Stimulated activated naive CD8-positive, alpha-beta T cell treated with anti-CD3 and anti-CD28 coated beads, Interleukin-15, Interleukin-2, amounts not matched to agents 100 ng/mL and 50 ng/mL, for 24 hours (primary cell): ENCODE results near the gene ZBTB4.
"Not testable (repeated sequence)": the region's sequence is repeated elsewhere in the genome, so short reads cannot be mapped to it uniquely, and the experiment has no call there.

ENCODE experiments used
- H3K27ac Mint-ChIP-seq: one replicate; pipeline ENCODE4 v1.8.0; 2021; ENCODE audit warnings: mild to moderate bottlenecking, mixed read lengths
- H3K27me3 Mint-ChIP-seq: one replicate; pipeline ENCODE4 v1.8.0; 2021; ENCODE audit warnings: mixed read lengths
- H3K36me3 Mint-ChIP-seq: one replicate; pipeline ENCODE4 v1.8.0; 2021; ENCODE audit warnings: low read depth, mixed read lengths
- H3K4me1 Mint-ChIP-seq: one replicate; pipeline ENCODE4 v1.8.0; 2021; ENCODE audit warnings: low read depth, mixed read lengths
- H3K4me3 Mint-ChIP-seq: one replicate; pipeline ENCODE4 v1.8.0; 2021; ENCODE audit warnings: mild to moderate bottlenecking, mixed read lengths
- H3K9me3 Mint-ChIP-seq: one replicate; pipeline ENCODE4 v1.8.0; 2021; ENCODE audit warnings: mixed read lengths

Gene ZBTB4

GRCh38 chr17:7482742-7483088 lies 3.3 kb upstream of the ZBTB4 start:
- peaks cover 27% of the 10 kb centered on the region for H3K36me3 Mint-ChIP-seq
- peak overlapping the region; percentile 98 for H3K4me3 Mint-ChIP-seq
- H3K27ac Mint-ChIP-seq, result peak overlapping the region; percentile 100
- H3K9me3 Mint-ChIP-seq, H3K27me3 Mint-ChIP-seq: not testable (repeated sequence)
- H3K4me1 Mint-ChIP-seq, result peaks cover 78% of the 10 kb centered on the region

- Mint-ChIP-seq H3K36me3 (peaks cover 20% of the 10 kb centered on the region), H3K27ac (peak overlapping the region; percentile 100), H3K4me3 (peak overlapping the region; percentile 98), H3K4me1 (peaks cover 78% of the 10 kb centered on the region)
- not testable (repeated sequence) for H3K9me3 Mint-ChIP-seq, H3K27me3 Mint-ChIP-seq
Observed at GRCh38 chr17:7481842-7482741, 2.7 kb upstream of the ZBTB4 start.

- H3K36me3 Mint-ChIP-seq, result peaks cover 15% of the 10 kb centered on the region
- H3K4me3 Mint-ChIP-seq, result peak within 1 kb of the TSS; percentile 91
- not testable (repeated sequence) for H3K9me3 Mint-ChIP-seq, H3K27me3 Mint-ChIP-seq
- peak within 1 kb of the TSS; percentile 93 for H3K27ac Mint-ChIP-seq
- peaks cover 78% of the 10 kb centered on the region for H3K4me1 Mint-ChIP-seq
Observed at GRCh38 chr17:7481275-7481674, 1.8 kb upstream of the ZBTB4 start, which contains the start of gene SLC35G6. Gene SLC35G6 (plus strand): TSS chr17:7481446. CDS start chr17:7481517, 71 bp downstream.

GRCh38 chr17:7480089-7480384 lies 606 bp upstream of the ZBTB4 start:
- Mint-ChIP-seq H3K27ac (peak overlapping the region; percentile 93), H3K4me3 (peak overlapping the region; percentile 91), H3K4me1 (peaks cover 79% of the 10 kb centered on the region), H3K27me3 (no peaks in the 10 kb centered on the region), H3K36me3 (peaks cover 5% of the 10 kb centered on the region), H3K9me3 (no peaks in the 10 kb centered on the region)

- H3K27ac Mint-ChIP-seq, result peak overlapping the region; percentile 89
- no peaks in the 10 kb centered on the region for H3K9me3 Mint-ChIP-seq
- peaks cover 72% of the 10 kb centered on the region for H3K4me1 Mint-ChIP-seq
Observed at GRCh38 chr17:7478276-7479212, 887 bp downstream of the ZBTB4 start.

GRCh38 chr17:7477392-7478275 lies 1.8 kb downstream of the ZBTB4 start:
- no peaks in the 10 kb centered on the region for H3K27me3 Mint-ChIP-seq
- peaks cover 66% of the 10 kb centered on the region for H3K4me1 Mint-ChIP-seq
- H3K27ac Mint-ChIP-seq, result peak overlapping the region; percentile 89
- no peaks in the 10 kb centered on the region for H3K9me3 Mint-ChIP-seq
- no peaks in the 10 kb centered on the region for H3K36me3 Mint-ChIP-seq
- H3K4me3 Mint-ChIP-seq, result peak overlapping the region; percentile 89

More at GRCh38 chr17:7478276-7479212, 887 bp downstream of the ZBTB4 start:
- H3K27me3 Mint-ChIP-seq, result no peaks in the 10 kb centered on the region
- H3K4me3 Mint-ChIP-seq, result peak overlapping the region; percentile 89
- H3K36me3 Mint-ChIP-seq, result no peaks in the 10 kb centered on the region

- Mint-ChIP-seq H3K4me1 (peaks cover 64% of the 10 kb centered on the region), H3K4me3 (peak overlapping the region; percentile 89), H3K27me3 (no peaks in the 10 kb centered on the region), H3K9me3 (no peaks in the 10 kb centered on the region), H3K27ac (peak overlapping the region; percentile 89), H3K36me3 (no peaks in the 10 kb centered on the region)
Observed at GRCh38 chr17:7476951-7477350, 2.5 kb downstream of the ZBTB4 start.

GRCh38 chr17:7476494-7476893 lies 2.9 kb downstream of the ZBTB4 start:
- Mint-ChIP-seq H3K4me1 (peaks cover 64% of the 10 kb centered on the region), H3K36me3 (peaks cover 3% of the 10 kb centered on the region), H3K27me3 (no peaks in the 10 kb centered on the region), H3K27ac (peak overlapping the region; percentile 62), H3K9me3 (no peaks in the 10 kb centered on the region), H3K4me3 (peak overlapping the region; percentile 89)

GRCh38 chr17:7475764-7476422 lies 3.5 kb downstream of the ZBTB4 start:
- Mint-ChIP-seq H3K27ac (peak overlapping the region; percentile 62), H3K9me3 (no peaks in the 10 kb centered on the region), H3K4me1 (peaks cover 61% of the 10 kb centered on the region), H3K4me3 (no peak overlapping the region), H3K27me3 (no peaks in the 10 kb centered on the region), H3K36me3 (peaks cover 4% of the 10 kb centered on the region)

- not testable (repeated sequence) for H3K9me3 Mint-ChIP-seq, H3K4me3 Mint-ChIP-seq, H3K27ac Mint-ChIP-seq, H3K27me3 Mint-ChIP-seq, H3K36me3 Mint-ChIP-seq
- H3K4me1 Mint-ChIP-seq, result peaks cover 51% of the 10 kb centered on the region
Observed at GRCh38 chr17:7474767-7475166, 4.7 kb downstream of the ZBTB4 start.

GRCh38 chr17:7471729-7472128 lies 7.7 kb downstream of the ZBTB4 start:
- no peaks in the 10 kb centered on the region for H3K9me3 Mint-ChIP-seq
- H3K27me3 Mint-ChIP-seq, result no peaks in the 10 kb centered on the region
- peaks cover 42% of the 10 kb centered on the region for H3K4me1 Mint-ChIP-seq
- H3K27ac Mint-ChIP-seq, result peak overlapping the region; percentile 45
- H3K36me3 Mint-ChIP-seq, result peaks cover 4% of the 10 kb centered on the region
- H3K4me3 Mint-ChIP-seq, result no peak overlapping the region

GRCh38 chr17:7470457-7470973 lies 8.9 kb downstream of the ZBTB4 start:
- not testable (repeated sequence) for H3K36me3 Mint-ChIP-seq, H3K27ac Mint-ChIP-seq, H3K9me3 Mint-ChIP-seq, H3K4me3 Mint-ChIP-seq, H3K27me3 Mint-ChIP-seq
- peaks cover 34% of the 10 kb centered on the region for H3K4me1 Mint-ChIP-seq

- not testable (repeated sequence) for H3K36me3 Mint-ChIP-seq, H3K4me3 Mint-ChIP-seq, H3K9me3 Mint-ChIP-seq, H3K27ac Mint-ChIP-seq, H3K27me3 Mint-ChIP-seq
- peaks cover 30% of the 10 kb centered on the region for H3K4me1 Mint-ChIP-seq
Observed at GRCh38 chr17:7469843-7470242, 9.6 kb downstream of the ZBTB4 start.
